ENCODE data around the gene ROBO2.

The ROBO2 gene

DNA sequence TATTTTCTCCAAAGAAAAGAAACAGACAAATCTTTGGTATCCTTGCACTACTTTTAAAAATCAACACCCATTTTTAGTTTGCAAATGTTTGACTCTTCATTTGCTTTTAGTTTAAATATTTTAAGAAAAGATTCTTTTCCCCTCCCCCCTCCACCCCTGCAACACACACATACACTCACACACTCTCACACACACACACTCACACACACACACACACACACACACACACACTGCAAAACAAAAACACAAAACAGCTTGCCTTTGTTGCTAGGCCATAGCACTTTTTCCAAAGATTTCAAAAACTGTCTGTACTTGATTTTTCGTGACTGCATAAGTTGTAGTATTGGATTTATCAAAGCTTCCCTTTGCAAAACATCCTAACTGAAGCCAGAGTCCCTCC lies 26.9 kb downstream of the ROBO2 start:
- TF ChIP-seq EZH2 (IDR thresholded peaks at IDR 0.05; ENCODE audit: borderline replicate concordance, low read length): no peak
- TF ChIP-seq, protein P1, sequence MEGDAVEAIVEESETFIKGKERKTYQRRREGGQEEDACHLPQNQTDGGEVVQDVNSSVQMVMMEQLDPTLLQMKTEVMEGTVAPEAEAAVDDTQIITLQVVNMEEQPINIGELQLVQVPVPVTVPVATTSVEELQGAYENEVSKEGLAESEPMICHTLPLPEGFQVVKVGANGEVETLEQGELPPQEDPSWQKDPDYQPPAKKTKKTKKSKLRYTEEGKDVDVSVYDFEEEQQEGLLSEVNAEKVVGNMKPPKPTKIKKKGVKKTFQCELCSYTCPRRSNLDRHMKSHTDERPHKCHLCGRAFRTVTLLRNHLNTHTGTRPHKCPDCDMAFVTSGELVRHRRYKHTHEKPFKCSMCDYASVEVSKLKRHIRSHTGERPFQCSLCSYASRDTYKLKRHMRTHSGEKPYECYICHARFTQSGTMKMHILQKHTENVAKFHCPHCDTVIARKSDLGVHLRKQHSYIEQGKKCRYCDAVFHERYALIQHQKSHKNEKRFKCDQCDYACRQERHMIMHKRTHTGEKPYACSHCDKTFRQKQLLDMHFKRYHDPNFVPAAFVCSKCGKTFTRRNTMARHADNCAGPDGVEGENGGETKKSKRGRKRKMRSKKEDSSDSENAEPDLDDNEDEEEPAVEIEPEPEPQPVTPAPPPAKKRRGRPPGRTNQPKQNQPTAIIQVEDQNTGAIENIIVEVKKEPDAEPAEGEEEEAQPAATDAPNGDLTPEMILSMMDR (IDR thresholded peaks at IDR 0.05; ENCODE audit: low read length): no peak
- H2AFZ ChIP-seq (ENCODE audit: low read length): peak overlapping the region; percentile 77; the same call in 1 of the 2 replicates
- H3K36me3 ChIP-seq (ENCODE audit: insufficient read depth, low read length): no peaks in the 10 kb centered on the region; the same call in 1 of the 2 replicates

DNA sequence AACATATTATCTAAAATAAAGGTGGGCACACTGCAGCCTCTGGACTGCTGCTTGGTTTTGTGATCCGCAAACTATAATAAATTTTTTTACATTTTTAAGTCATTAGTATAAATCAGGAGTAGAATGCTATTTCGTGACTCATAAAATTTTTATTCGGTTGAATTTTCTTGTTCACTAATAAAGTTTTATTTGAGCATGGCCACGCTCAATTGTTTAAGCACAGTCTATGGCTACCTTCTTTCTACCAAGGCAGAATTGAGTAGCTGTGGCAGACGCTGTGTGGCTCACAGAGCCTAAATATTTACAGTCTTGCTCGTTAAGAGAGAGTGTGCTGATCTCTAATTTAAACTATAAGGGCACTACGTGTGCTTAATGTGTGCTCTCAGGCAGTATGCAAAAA lies 28.9 kb downstream of the ROBO2 start:
- H3K4me3 ChIP-seq (ENCODE audit: low read depth, low read length, poor library complexity, severe bottlenecking): no peak overlapping the region
- no peak overlapping the region for H3K27ac ChIP-seq (ENCODE audit: low read depth, low read length, poor library complexity, severe bottlenecking)
- no peaks in the 10 kb centered on the region for H3K27me3 ChIP-seq (ENCODE audit: insufficient read depth, low read length)
- H3K4me2 ChIP-seq (ENCODE audit: low read length): peak overlapping the region; percentile 12; the same call in 1 of the 2 replicates
- no peaks in the 10 kb centered on the region for H3F3A ChIP-seq (ENCODE audit: insufficient read depth, low read length)
- H3K4me1 ChIP-seq (ENCODE audit: insufficient read depth, low read length, severe bottlenecking): peaks cover 55% of the 10 kb centered on the region
- TF ChIP-seq, protein P1 (IDR thresholded peaks at IDR 0.05; ENCODE audit: low read length): no peak
- TF ChIP-seq EZH2 (IDR thresholded peaks at IDR 0.05; ENCODE audit: borderline replicate concordance, low read length): no peak
- H3K36me3 ChIP-seq (ENCODE audit: insufficient read depth, low read length): no peaks in the 10 kb centered on the region
- peak overlapping the region; percentile 77 for H2AFZ ChIP-seq (ENCODE audit: low read length)
- no peak overlapping the region for H3K9ac ChIP-seq (ENCODE audit: low read length)
- no peaks in the 10 kb centered on the region for H3K9me3 ChIP-seq (ENCODE audit: low read length)
- H3K79me2 ChIP-seq (ENCODE audit: insufficient read depth, low read length): no peaks in the 10 kb centered on the region
- H4K20me1 ChIP-seq (ENCODE audit: insufficient read depth, low read length): no peaks in the 10 kb centered on the region
- no peaks in the 10 kb centered on the region for H3K9me2 ChIP-seq (ENCODE audit: low read depth, low read length)

More for the DNA sequence above, 26.9 kb downstream of the ROBO2 start:
- no peaks in the 10 kb centered on the region for H3K79me2 ChIP-seq (ENCODE audit: insufficient read depth, low read length)
- H3K9ac ChIP-seq (ENCODE audit: low read length): no peak overlapping the region
- H4K20me1 ChIP-seq (ENCODE audit: insufficient read depth, low read length): no peaks in the 10 kb centered on the region
- H3K9me3 ChIP-seq (ENCODE audit: low read length): peaks cover 14% of the 10 kb centered on the region
- H3K9me2 ChIP-seq (ENCODE audit: low read depth, low read length): no peaks in the 10 kb centered on the region
- no peak overlapping the region for H3K4me2 ChIP-seq (ENCODE audit: low read length)
- no peak overlapping the region for H3K4me3 ChIP-seq (ENCODE audit: low read depth, low read length, poor library complexity, severe bottlenecking)
- H3K27me3 ChIP-seq (ENCODE audit: insufficient read depth, low read length): no peaks in the 10 kb centered on the region
- peaks cover 44% of the 10 kb centered on the region for H3K4me1 ChIP-seq (ENCODE audit: insufficient read depth, low read length, severe bottlenecking)
- no peak overlapping the region for H3K27ac ChIP-seq (ENCODE audit: low read depth, low read length, poor library complexity, severe bottlenecking)
- no peaks in the 10 kb centered on the region for H3F3A ChIP-seq (ENCODE audit: insufficient read depth, low read length)

DNA sequence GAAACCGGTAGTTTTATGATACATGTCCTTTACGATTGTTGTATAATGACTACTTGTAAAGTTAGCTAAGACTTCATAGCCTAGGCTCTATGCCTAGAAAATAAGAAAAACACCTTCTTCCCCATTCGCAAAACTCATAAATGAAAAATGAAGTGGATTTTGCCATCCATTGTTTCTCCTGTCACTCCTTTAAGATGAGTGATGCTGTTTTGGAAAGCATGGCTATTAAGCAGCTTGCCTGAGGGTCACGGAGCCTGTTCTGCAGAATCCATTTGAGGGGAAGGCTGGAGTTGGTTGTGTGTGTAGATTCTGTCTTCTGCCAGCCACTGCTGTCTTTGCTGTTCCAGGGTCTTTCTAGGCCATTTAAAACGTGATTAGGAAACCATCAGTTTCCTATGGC lies 31.5 kb downstream of the ROBO2 start:
- H2AFZ ChIP-seq (ENCODE audit: low read length): no peak overlapping the region

More for the DNA sequence above, 31.5 kb downstream of the ROBO2 start:
- no peak overlapping the region for H3K9ac ChIP-seq (ENCODE audit: low read length)
- H3F3A ChIP-seq (ENCODE audit: insufficient read depth, low read length): no peaks in the 10 kb centered on the region
- H3K4me3 ChIP-seq (ENCODE audit: low read depth, low read length, poor library complexity, severe bottlenecking): no peak overlapping the region
- H3K9me2 ChIP-seq (ENCODE audit: low read depth, low read length): no peaks in the 10 kb centered on the region
- peak overlapping the region; percentile 23; the same call in 1 of the 2 replicates for H3K4me2 ChIP-seq (ENCODE audit: low read length)
- TF ChIP-seq, protein P1 (IDR thresholded peaks at IDR 0.05; ENCODE audit: low read length): no peak
- H3K9me3 ChIP-seq (ENCODE audit: low read length): no peaks in the 10 kb centered on the region
- H3K79me2 ChIP-seq (ENCODE audit: insufficient read depth, low read length): no peaks in the 10 kb centered on the region
- no peaks in the 10 kb centered on the region for H3K36me3 ChIP-seq (ENCODE audit: insufficient read depth, low read length)
- H3K27ac ChIP-seq (ENCODE audit: low read depth, low read length, poor library complexity, severe bottlenecking): no peak overlapping the region
- H4K20me1 ChIP-seq (ENCODE audit: insufficient read depth, low read length): no peaks in the 10 kb centered on the region
- no peaks in the 10 kb centered on the region for H3K27me3 ChIP-seq (ENCODE audit: insufficient read depth, low read length)
- peaks cover 66% of the 10 kb centered on the region for H3K4me1 ChIP-seq (ENCODE audit: insufficient read depth, low read length, severe bottlenecking)
